Measurements from ENCODE around the gene PYM1.

PYM1 gene

DNA sequence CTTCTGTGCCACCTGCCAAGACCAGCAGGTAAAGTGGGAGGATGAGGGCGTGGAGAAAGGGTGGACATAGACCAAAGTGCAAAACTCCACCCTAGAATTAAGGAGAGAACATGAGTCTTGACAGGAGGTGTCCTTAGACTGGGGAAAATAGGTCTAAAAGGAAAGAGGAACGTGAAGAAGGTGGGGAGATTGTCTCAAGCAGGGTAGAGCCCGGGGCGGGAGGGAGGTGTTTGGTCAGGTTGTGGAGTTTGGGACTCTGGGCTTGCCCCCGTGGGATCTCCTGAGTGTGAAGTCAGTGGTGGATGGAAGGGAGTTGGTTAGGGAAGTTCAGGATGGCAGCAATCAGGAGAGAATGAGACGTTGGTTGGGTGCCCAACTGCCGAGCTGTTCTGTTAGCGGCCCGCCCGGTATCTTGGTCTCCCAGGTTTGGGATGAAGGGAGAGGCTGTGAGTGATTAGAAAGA lies 3.7 kb upstream of the PYM1 start:
- ChIA-PET POLR2A (interaction anchor here (0.6 to 1.3 kb wide), 2 partner anchors 75 to 101 kb away, joined by 3 to 12 read pairs; partner anchors contain the start of gene DNAJC14), CTCF (interaction anchor here (0.6 to 1.5 kb wide), 8 partner anchors 9 to 137 kb away, joined by 3 to 5 read pairs (median 4); partner anchors contain the start of gene ORMDL2)
- H3K4me3 ChIP-seq (ENCODE audit: low read depth, low read length) = peak overlapping the region; percentile 58
- no peaks in the 10 kb centered on the region for H3K9me3 ChIP-seq (ENCODE audit: control insufficient read depth, insufficient read depth, low read depth, low read length)
- no peak overlapping the region; the same call in 1 of the 2 replicates for H3K27ac ChIP-seq (ENCODE audit: extremely low read depth, low read depth, low read length)
- no peaks in the 10 kb centered on the region for H3K36me3 ChIP-seq (ENCODE audit: control insufficient read depth in 2 of 2, insufficient read depth in 1 of 2, low read length in 2 of 2)
- TF ChIP-seq ZNF791 (tag by site-specific recombination; IDR thresholded peaks at IDR 0.05) (no peak), ZFP69B (tag by site-specific recombination; IDR thresholded peaks at IDR 0.05) (no peak), ZNF302 (tag by site-specific recombination; IDR thresholded peaks at IDR 0.05; ENCODE audit: low read depth) (no peak), ZNF112 (tag by site-specific recombination; IDR thresholded peaks at IDR 0.05) (no peak), ZBTB17 (tag by site-specific recombination; IDR thresholded peaks at IDR 0.05) (peak; percentile 34; the same call in 1 of the 2 replicates), SP3 (tag by site-specific recombination; IDR thresholded peaks at IDR 0.05) (peak; percentile 10; the same call in 1 of the 2 replicates), ZNF341 (tag by site-specific recombination; IDR thresholded peaks at IDR 0.05; ENCODE audit: low read depth) (peak; percentile 64), ZNF221 (tag by site-specific recombination; IDR thresholded peaks at IDR 0.05; ENCODE audit: borderline replicate concordance) (no peak), ZNF549 (tag by site-specific recombination; IDR thresholded peaks at IDR 0.05) (no peak), ZNF114 (tag by site-specific recombination; IDR thresholded peaks at IDR 0.05) (no peak), ZNF426 (tag by site-specific recombination; IDR thresholded peaks at IDR 0.05) (no peak), ZNF600 (tag by site-specific recombination; IDR thresholded peaks at IDR 0.05) (peak; percentile 61; the same call in 1 of the 2 replicates), EGR2 (tag by site-specific recombination; IDR thresholded peaks at IDR 0.05; ENCODE audit: low read depth) (0 out of 2 replicates have a peak, but pooled peaks have one; percentile 2), MZF1 (tag by site-specific recombination; IDR thresholded peaks at IDR 0.05; ENCODE audit: borderline replicate concordance) (no peak), ZNF792 (tag by site-specific recombination; IDR thresholded peaks at IDR 0.05) (no peak), TRIM28 (IDR thresholded peaks at IDR 0.05; ENCODE audit: borderline replicate concordance, low read length) (no peak), MYNN (tag by site-specific recombination; IDR thresholded peaks at IDR 0.05; ENCODE audit: borderline replicate concordance) (no peak), ZNF169 (tag by site-specific recombination; IDR thresholded peaks at IDR 0.05) (no peak), KLF9 (tag by site-specific recombination; IDR thresholded peaks at IDR 0.05; ENCODE audit: low read depth) (0 out of 2 replicates have a peak, but pooled peaks have one; percentile 1), ZNF121 (tag by site-specific recombination; IDR thresholded peaks at IDR 0.05) (no peak), ZNF366 (tag by site-specific recombination; conservative IDR thresholded peaks at IDR 0.05) (peak; percentile 68), ZNF623 (tag by site-specific recombination; IDR thresholded peaks at IDR 0.05) (no peak), ZNF629 (tag by site-specific recombination; IDR thresholded peaks at IDR 0.05) (no peak), ZBTB8A (tag by site-specific recombination; IDR thresholded peaks at IDR 0.05) (no peak), ZBTB1 (tag by site-specific recombination; IDR thresholded peaks at IDR 0.05) (no peak), ZBTB21 (tag by site-specific recombination; IDR thresholded peaks at IDR 0.05) (no peak), ZNF585B (tag by site-specific recombination; IDR thresholded peaks at IDR 0.05) (no peak), KLF1 (tag by site-specific recombination; IDR thresholded peaks at IDR 0.05) (0 out of 2 replicates have a peak, but pooled peaks have one; percentile 8)
- TF ChIP-seq, protein P1, sequence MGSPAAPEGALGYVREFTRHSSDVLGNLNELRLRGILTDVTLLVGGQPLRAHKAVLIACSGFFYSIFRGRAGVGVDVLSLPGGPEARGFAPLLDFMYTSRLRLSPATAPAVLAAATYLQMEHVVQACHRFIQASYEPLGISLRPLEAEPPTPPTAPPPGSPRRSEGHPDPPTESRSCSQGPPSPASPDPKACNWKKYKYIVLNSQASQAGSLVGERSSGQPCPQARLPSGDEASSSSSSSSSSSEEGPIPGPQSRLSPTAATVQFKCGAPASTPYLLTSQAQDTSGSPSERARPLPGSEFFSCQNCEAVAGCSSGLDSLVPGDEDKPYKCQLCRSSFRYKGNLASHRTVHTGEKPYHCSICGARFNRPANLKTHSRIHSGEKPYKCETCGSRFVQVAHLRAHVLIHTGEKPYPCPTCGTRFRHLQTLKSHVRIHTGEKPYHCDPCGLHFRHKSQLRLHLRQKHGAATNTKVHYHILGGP (tag by site-specific recombination; IDR thresholded peaks at IDR 0.05) = no peak
- TF ChIP-seq, protein P2, sequence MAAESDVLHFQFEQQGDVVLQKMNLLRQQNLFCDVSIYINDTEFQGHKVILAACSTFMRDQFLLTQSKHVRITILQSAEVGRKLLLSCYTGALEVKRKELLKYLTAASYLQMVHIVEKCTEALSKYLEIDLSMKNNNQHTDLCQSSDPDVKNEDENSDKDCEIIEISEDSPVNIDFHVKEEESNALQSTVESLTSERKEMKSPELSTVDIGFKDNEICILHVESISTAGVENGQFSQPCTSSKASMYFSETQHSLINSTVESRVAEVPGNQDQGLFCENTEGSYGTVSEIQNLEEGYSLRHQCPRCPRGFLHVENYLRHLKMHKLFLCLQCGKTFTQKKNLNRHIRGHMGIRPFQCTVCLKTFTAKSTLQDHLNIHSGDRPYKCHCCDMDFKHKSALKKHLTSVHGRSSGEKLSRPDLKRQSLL (tag by site-specific recombination; IDR thresholded peaks at IDR 0.05) = no peak
- TF ChIP-seq, protein P3, sequence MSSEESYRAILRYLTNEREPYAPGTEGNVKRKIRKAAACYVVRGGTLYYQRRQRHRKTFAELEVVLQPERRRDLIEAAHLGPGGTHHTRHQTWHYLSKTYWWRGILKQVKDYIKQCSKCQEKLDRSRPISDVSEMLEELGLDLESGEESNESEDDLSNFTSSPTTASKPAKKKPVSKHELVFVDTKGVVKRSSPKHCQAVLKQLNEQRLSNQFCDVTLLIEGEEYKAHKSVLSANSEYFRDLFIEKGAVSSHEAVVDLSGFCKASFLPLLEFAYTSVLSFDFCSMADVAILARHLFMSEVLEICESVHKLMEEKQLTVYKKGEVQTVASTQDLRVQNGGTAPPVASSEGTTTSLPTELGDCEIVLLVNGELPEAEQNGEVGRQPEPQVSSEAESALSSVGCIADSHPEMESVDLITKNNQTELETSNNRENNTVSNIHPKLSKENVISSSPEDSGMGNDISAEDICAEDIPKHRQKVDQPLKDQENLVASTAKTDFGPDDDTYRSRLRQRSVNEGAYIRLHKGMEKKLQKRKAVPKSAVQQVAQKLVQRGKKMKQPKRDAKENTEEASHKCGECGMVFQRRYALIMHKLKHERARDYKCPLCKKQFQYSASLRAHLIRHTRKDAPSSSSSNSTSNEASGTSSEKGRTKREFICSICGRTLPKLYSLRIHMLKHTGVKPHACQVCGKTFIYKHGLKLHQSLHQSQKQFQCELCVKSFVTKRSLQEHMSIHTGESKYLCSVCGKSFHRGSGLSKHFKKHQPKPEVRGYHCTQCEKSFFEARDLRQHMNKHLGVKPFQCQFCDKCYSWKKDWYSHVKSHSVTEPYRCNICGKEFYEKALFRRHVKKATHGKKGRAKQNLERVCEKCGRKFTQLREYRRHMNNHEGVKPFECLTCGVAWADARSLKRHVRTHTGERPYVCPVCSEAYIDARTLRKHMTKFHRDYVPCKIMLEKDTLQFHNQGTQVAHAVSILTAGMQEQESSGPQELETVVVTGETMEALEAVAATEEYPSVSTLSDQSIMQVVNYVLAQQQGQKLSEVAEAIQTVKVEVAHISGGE (tag by site-specific recombination; conservative IDR thresholded peaks at IDR 0.05; ENCODE audit: low read depth) = 0 out of 2 replicates have a peak, but pooled peaks have one; percentile 10
- TF ChIP-seq, protein P4, sequence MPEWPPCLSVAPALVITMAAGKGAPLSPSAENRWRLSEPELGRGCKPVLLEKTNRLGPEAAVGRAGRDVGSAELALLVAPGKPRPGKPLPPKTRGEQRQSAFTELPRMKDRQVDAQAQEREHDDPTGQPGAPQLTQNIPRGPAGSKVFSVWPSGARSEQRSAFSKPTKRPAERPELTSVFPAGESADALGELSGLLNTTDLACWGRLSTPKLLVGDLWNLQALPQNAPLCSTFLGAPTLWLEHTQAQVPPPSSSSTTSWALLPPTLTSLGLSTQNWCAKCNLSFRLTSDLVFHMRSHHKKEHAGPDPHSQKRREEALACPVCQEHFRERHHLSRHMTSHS (tag by site-specific recombination; IDR thresholded peaks at IDR 0.05) = no peak; the same call in 1 of the 2 replicates
- peaks cover 4% of the 10 kb centered on the region; the same call in 1 of the 2 replicates for H3K4me1 ChIP-seq (ENCODE audit: control insufficient read depth, insufficient read depth, low read length)
